D721Med (cell line): ENCODE measurements around the gene RAB3C.

Experiments
- DNase-seq: peaks from one replicate; pipeline ENCODE4 v3.0.0; 2011; ENCODE audit warnings: low spot score; ENCODE audit not compliant: insufficient read length
- FAIRE-seq: peaks from 2 replicates; lab custom pipeline; 2011; peaks lifted over from hg19 to GRCh38; lab: Jason Lieb, UNC
- TF ChIP-seq, protein P1 (sequence below): IDR thresholded peaks from 2 replicates; pipeline ENCODE4 v1.5.1; 2012; ENCODE audit warnings: mild to moderate bottlenecking, control low read depth; ENCODE audit not compliant: insufficient read depth; ENCODE audit errors: missing control alignments

RAB3C gene

DNA sequence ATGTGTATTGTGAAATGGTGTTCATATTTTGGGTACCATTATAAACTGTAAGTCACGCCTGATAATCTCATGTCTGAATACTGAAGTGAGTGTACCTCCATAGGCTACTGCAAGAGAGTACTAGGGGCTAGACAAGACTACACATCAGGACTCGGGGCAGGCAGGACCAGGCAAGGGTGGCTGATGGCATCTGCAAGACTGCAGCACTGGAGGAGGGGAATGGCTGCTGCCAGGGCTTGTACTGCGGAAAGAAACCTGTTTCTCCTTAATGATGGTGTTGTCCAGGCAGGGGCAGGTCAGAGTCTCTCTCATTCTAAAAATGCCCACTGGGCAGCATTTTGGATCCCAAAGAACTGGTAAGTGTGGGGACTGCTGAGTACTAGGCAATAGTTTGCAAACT lies 172.5 kb downstream of the RAB3C start:
- TF ChIP-seq, protein P1, sequence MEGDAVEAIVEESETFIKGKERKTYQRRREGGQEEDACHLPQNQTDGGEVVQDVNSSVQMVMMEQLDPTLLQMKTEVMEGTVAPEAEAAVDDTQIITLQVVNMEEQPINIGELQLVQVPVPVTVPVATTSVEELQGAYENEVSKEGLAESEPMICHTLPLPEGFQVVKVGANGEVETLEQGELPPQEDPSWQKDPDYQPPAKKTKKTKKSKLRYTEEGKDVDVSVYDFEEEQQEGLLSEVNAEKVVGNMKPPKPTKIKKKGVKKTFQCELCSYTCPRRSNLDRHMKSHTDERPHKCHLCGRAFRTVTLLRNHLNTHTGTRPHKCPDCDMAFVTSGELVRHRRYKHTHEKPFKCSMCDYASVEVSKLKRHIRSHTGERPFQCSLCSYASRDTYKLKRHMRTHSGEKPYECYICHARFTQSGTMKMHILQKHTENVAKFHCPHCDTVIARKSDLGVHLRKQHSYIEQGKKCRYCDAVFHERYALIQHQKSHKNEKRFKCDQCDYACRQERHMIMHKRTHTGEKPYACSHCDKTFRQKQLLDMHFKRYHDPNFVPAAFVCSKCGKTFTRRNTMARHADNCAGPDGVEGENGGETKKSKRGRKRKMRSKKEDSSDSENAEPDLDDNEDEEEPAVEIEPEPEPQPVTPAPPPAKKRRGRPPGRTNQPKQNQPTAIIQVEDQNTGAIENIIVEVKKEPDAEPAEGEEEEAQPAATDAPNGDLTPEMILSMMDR, result no peak
- DNase-seq (no peak), FAIRE-seq (peak; percentile 29)

DNA sequence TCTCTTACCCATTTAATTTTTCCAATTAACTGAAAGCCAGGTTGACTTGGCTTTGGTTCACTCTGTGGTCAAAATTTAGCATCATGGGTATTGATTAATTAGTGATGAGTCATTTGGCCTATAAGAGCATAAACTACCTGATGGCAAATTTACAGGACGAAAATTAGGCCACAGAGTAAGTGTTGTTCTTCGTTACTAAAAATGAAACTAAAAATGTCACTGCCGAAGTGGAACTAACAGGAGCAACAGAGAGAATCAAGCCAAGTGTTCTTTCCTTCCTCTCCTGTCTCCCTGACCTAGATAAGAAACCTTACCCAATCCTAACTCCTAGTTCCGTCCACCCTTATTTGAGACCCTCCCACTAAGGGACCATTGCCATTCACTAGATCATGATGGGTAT lies 176.9 kb downstream of the RAB3C start:
- DNase-seq (no peak), FAIRE-seq (no peak)
- TF ChIP-seq, protein P1, result no peak

DNA sequence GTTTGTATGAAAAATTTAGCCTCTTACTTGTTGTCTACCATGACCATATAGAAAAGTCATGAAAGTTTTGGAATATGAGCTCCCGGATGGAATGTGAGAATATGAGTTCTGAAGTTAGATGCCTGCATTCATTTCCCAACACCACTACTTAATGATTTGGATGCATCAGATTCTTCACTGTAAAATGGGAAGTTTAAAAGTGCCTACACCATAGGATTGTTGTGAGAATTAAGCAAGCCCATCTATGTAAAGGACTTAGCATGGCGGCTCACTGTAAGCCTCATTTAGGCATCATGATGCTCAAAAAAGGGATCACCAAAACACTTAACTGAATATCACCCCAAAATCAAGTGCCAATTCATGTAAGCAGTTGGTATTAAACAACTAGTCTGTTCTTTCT lies 177.3 kb downstream of the RAB3C start:
- DNase-seq, result no peak
- TF ChIP-seq, protein P1, result no peak
- no peak for FAIRE-seq

DNA sequence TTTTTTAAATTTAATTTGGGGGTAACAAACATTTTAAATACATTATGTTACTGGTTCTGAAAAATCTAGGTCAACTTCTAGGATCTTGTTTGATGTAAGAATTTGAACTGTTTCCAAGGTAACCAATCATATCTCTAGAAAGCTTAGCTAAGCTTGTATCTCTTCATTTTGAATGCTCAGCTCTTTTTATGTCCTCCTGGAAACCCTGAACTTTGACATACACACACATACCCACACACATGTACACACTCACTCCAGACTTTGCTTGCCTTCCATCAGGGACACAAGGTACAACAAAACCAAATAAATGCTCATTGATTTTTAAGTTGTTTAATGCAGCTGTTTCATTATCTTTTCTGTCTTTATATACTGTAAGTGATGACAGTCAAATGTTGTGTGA lies 178.5 kb downstream of the RAB3C start:
- TF ChIP-seq, protein P1, result no peak
- DNase-seq (no peak), FAIRE-seq (no peak)

DNA sequence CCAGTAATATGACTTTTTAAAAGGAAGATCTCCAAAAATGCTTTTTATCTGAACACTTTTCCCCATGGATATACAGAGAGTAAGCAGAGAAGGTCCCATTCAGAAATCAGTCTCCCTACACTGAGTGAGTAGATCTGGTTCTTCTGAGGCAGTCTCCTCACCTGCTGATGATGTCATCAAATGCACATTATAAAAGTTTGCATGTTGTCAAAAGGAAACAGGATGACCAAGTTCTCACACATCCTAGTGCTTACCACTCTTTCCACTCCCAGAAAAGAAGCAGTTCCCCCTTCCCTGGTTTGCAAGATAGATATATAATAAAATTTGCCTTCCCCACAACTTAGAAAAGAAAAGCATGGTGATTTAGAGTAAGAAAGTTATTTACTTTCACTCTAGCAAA lies 180.5 kb downstream of the RAB3C start:
- TF ChIP-seq, protein P1, result no peak
- DNase-seq, result no peak
- FAIRE-seq, result no peak

DNA sequence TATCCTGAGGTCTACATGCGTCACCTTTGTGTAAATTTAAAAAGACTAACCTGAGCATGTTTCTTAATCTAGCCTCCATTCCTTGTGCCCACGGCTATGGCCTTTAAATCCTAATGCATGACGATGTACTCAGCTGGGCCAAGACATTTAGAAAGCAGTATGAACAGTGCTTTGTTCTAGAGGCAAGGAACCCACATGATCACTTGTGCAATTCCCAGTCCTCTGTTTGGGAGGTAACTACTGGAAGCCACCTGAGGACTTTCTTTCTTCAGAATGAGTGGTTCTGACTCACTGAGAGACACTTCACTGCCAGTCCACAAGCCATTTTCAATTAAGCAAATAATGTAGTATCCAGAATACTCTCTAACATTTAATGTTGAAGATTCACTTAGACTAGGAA lies 181.3 kb downstream of the RAB3C start:
- DNase-seq (no peak), FAIRE-seq (no peak)
- TF ChIP-seq, protein P1, result no peak

DNA sequence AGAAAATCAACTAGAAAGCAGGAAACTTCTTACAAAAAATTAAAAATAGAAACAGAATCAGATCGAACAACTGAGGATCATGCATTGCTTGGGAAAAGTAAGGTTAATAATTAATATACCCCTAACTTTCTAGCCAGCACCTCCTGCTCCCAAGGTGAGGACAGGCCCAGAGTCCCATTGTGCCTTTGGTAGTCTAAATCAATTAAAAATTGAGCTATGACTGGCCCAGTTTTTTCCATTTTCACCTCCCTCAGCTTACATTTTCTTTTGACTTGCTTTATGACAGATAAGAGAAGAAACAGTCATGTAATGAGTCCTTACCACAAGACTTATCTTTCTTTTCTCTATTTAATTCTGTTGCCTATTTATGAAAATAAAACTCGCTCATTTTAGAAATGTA lies 182.2 kb downstream of the RAB3C start:
- DNase-seq (no peak), FAIRE-seq (no peak)
- TF ChIP-seq, protein P1, result no peak
